ENCODE measurements around the gene ANO7.

- TF ChIP-seq EZH2 (IDR thresholded peaks at IDR 0.05; ENCODE audit: insufficient read depth, poor library complexity, severe bottlenecking) = no peak
- no peak for TF ChIP-seq EZH2phosphoT487 (IDR thresholded peaks at IDR 0.05; ENCODE audit: insufficient read depth, low read depth)
Measured at GRCh38 chr2:241244368-241244767, 55.9 kb downstream of the ANO7 start.

Measured in GM23248 (cell line).